ENCODE data around the gene STEAP1B. TPM values are rescaled to one million over a fixed set of nuclear protein-coding genes. Genes with fewer than 3 reads are reported as not detected.

STEAP1B gene
- total and polyA plus RNA-seq, 2 experiments from 2014 or later = 27.7 to 31.6 TPM

DNA sequence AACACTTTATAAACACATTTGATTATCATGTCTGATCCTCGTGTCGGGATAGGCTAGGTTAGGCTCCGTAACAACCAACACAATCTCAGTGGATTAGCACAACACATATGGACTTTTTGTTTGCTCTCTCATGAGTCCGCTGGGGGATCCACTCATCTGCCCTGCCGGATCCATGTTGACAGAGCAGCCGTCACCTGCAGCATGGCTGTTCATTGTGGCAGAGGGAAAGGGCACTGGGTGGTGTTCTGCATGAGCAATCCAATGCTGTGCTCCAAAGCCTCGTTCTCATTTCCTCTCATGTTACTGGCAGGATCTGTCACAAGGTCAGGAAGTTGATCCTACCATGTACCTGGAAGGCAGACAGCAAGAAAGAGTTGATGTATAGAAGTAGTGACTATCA, 80.5 kb downstream of the STEAP1B start:
- no peak for DNase-seq
- Histone ChIP-seq H3K9ac (no peak overlapping the region), H3K36me3 (ENCODE audit: low read depth) (no peaks in the 10 kb centered on the region), H3F3A (ENCODE audit: insufficient read depth) (no peaks in the 10 kb centered on the region), H3K79me2 (ENCODE audit: insufficient read depth) (no peaks in the 10 kb centered on the region), H3K27me3 (replicated peaks; ENCODE audit: insufficient read depth) (no peaks in the 10 kb centered on the region), H3K4me3 (no peak overlapping the region), H3K27ac (no peak overlapping the region), H3K9me2 (ENCODE audit: insufficient read depth) (no peaks in the 10 kb centered on the region), H3K4me2 (ENCODE audit: unreplicated experiment) (no peak overlapping the region), H4K20me1 (ENCODE audit: insufficient read depth) (no peaks in the 10 kb centered on the region), H2AFZ (no peak overlapping the region), H3K4me1 (ENCODE audit: insufficient read depth) (no peaks in the 10 kb centered on the region), H3K9me3 (ENCODE audit: low read depth) (no peaks in the 10 kb centered on the region)
- in situ Hi-C loops (cut with MboI) = no loop called here
- WGBS, 2 experiments (ENCODE audit: low coverage in 1 of 2, low lambda C conversion rate in 2 of 2, missing lambda C conversion rate in 2 of 2) = 78 to 80% methylated on average over 7 of the region's 7 CpGs
- TF ChIP-seq EZH2 (IDR thresholded peaks at IDR 0.05; ENCODE audit: insufficient read depth, poor library complexity, severe bottlenecking) (no peak), EZH2phosphoT487 (IDR thresholded peaks at IDR 0.05; ENCODE audit: insufficient read depth, low read depth) (no peak)

DNA sequence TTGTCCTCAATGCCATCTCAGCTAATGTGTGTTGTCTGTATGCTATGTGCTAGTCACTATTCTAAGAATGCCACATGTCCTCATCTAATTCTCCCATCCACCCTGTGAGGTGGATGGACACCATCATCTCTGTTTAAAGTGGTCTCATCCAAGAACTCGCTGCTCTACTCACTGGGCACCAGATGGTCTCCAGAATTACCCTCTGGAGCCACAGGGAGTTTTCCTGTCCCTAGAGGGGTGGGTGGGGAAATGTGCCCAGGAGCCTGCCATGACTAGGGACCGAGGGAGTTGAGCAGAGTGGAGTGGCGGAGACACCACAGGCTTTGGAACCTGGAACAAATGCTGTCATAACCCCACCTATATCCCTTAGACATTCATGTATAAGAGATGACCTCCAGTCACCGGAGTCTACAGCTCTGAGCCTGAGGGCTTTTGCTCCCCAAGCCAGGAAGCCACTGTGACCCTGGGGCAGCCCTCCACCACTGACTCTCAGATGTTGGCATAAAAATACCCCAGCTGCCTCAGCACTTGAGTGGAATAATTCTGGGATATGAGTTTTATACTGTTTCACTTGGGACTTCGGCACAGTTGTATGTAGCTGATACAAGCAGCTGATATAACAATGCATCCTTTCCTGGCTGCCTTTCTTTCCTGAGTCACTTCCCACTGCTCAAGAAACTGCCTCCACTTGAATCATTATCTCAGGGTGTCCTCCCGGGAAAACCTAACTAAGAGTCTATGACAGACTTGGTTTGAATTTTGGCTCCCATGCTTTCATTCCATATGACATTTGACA, 81.5 kb downstream of the STEAP1B start:
- Histone ChIP-seq H3K9me2 (ENCODE audit: insufficient read depth) (no peaks in the 10 kb centered on the region), H3K27me3 (replicated peaks; ENCODE audit: insufficient read depth) (no peaks in the 10 kb centered on the region), H4K20me1 (ENCODE audit: insufficient read depth) (no peaks in the 10 kb centered on the region), H2AFZ (no peak overlapping the region), H3K9me3 (ENCODE audit: low read depth) (no peaks in the 10 kb centered on the region), H3K4me3 (no peak overlapping the region), H3K79me2 (ENCODE audit: insufficient read depth) (no peaks in the 10 kb centered on the region), H3K36me3 (ENCODE audit: low read depth) (no peaks in the 10 kb centered on the region), H3K4me1 (ENCODE audit: insufficient read depth) (no peaks in the 10 kb centered on the region), H3K27ac (no peak overlapping the region), H3K9ac (no peak overlapping the region), H3F3A (ENCODE audit: insufficient read depth) (no peaks in the 10 kb centered on the region), H3K4me2 (ENCODE audit: unreplicated experiment) (no peak overlapping the region)
- DNase-seq = no peak
- 64 to 75% methylated on average over 6 of the region's 6 CpGs for WGBS, 2 experiments (ENCODE audit: low coverage in 1 of 2, low lambda C conversion rate in 2 of 2, missing lambda C conversion rate in 2 of 2)
- TF ChIP-seq EZH2 (IDR thresholded peaks at IDR 0.05; ENCODE audit: insufficient read depth, poor library complexity, severe bottlenecking) (no peak), EZH2phosphoT487 (IDR thresholded peaks at IDR 0.05; ENCODE audit: insufficient read depth, low read depth) (no peak)
- in situ Hi-C loops (cut with MboI) = no loop called here

DNA sequence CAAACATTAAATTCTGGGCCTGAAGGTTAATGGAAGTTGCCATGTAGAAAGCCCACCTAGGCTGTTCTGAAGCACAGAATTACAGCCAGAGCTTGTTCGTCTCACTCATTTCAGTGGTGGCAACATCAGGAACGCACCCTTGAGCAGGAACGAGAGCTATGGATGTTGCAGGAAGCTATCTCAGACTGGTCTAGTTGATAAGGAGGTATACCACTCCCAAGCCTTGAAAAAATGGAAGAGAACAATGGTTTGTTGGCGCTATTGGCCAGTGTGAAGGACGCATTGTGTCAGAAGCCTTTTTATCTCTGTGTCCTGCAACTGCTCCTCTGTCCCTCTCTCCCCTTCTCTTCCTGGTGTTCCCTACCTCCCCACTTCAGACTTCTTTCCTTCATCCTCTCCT, 82.1 kb downstream of the STEAP1B start:
- Histone ChIP-seq H3K4me2 (ENCODE audit: unreplicated experiment) (no peak overlapping the region), H3K36me3 (ENCODE audit: low read depth) (no peaks in the 10 kb centered on the region), H3F3A (ENCODE audit: insufficient read depth) (no peaks in the 10 kb centered on the region), H3K27ac (no peak overlapping the region), H3K9me2 (ENCODE audit: insufficient read depth) (no peaks in the 10 kb centered on the region), H3K9ac (no peak overlapping the region), H4K20me1 (ENCODE audit: insufficient read depth) (no peaks in the 10 kb centered on the region), H3K79me2 (ENCODE audit: insufficient read depth) (no peaks in the 10 kb centered on the region), H2AFZ (no peak overlapping the region), H3K9me3 (ENCODE audit: low read depth) (no peaks in the 10 kb centered on the region), H3K4me3 (no peak overlapping the region), H3K27me3 (replicated peaks; ENCODE audit: insufficient read depth) (no peaks in the 10 kb centered on the region), H3K4me1 (ENCODE audit: insufficient read depth) (no peaks in the 10 kb centered on the region)
- 54 to 59% methylated on average over 5 of the region's 5 CpGs for WGBS, 2 experiments (ENCODE audit: low coverage in 1 of 2, low lambda C conversion rate in 2 of 2, missing lambda C conversion rate in 2 of 2)
- no peak for DNase-seq
- no peak for TF ChIP-seq EZH2 (IDR thresholded peaks at IDR 0.05; ENCODE audit: insufficient read depth, poor library complexity, severe bottlenecking)
- TF ChIP-seq EZH2phosphoT487 (IDR thresholded peaks at IDR 0.05; ENCODE audit: insufficient read depth, low read depth) = no peak
- in situ Hi-C loops (cut with MboI) = no loop called here

DNA sequence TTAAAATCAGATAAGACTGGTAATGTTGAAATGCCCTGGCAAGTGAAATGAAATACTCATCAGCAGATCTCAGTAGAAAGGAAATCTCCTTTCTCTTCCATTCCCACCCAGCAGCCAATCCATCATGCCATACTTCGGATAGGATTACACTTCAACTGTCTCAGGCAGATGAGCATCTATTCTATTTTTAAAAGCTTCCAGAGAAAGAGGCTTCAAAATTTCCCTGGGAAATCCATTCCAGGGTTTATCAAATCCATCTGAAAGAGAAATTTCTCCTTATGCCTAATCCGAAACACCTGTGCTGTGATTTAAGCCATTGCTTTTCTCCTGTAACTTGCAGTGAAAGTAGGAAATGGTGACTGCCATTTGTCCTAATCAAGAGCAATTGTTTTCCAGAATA, 82.6 kb downstream of the STEAP1B start:
- no peaks in the 10 kb centered on the region for H3F3A ChIP-seq (ENCODE audit: insufficient read depth)
- H3K9me3 ChIP-seq (ENCODE audit: low read depth) = no peaks in the 10 kb centered on the region
- H3K4me1 ChIP-seq (ENCODE audit: insufficient read depth) = no peaks in the 10 kb centered on the region
- H4K20me1 ChIP-seq (ENCODE audit: insufficient read depth) = no peaks in the 10 kb centered on the region
- no peak overlapping the region for H3K27ac ChIP-seq
- in situ Hi-C loops (cut with MboI) = no loop called here
- H3K9ac ChIP-seq = no peak overlapping the region
- H3K4me3 ChIP-seq = no peak overlapping the region
- TF ChIP-seq EZH2 (IDR thresholded peaks at IDR 0.05; ENCODE audit: insufficient read depth, poor library complexity, severe bottlenecking) (no peak), EZH2phosphoT487 (IDR thresholded peaks at IDR 0.05; ENCODE audit: insufficient read depth, low read depth) (no peak)
- DNase-seq = no peak
- 54 to 60% methylated on average over 2 of the region's 2 CpGs for WGBS, 2 experiments (ENCODE audit: low coverage in 1 of 2, low lambda C conversion rate in 2 of 2, missing lambda C conversion rate in 2 of 2)
- no peaks in the 10 kb centered on the region for H3K79me2 ChIP-seq (ENCODE audit: insufficient read depth)
- no peak overlapping the region for H2AFZ ChIP-seq
- no peaks in the 10 kb centered on the region for H3K36me3 ChIP-seq (ENCODE audit: low read depth)
- no peaks in the 10 kb centered on the region for H3K9me2 ChIP-seq (ENCODE audit: insufficient read depth)
- H3K27me3 ChIP-seq (replicated peaks; ENCODE audit: insufficient read depth) = no peaks in the 10 kb centered on the region
- H3K4me2 ChIP-seq (ENCODE audit: unreplicated experiment) = no peak overlapping the region

All from GM23248 (cell line).